HG03520 (cell line): ENCODE results near the gene CELF4.

ENCODE experiments used
- ATAC-seq: cut with Tn5 transposase; IDR thresholded peaks from one replicate; pipeline ENCODE4 v1.9.1; 2021; ENCODE audit warnings: mild to moderate bottlenecking, moderate library complexity; ENCODE audit not compliant: unreplicated experiment

CELF4 gene

DNA sequence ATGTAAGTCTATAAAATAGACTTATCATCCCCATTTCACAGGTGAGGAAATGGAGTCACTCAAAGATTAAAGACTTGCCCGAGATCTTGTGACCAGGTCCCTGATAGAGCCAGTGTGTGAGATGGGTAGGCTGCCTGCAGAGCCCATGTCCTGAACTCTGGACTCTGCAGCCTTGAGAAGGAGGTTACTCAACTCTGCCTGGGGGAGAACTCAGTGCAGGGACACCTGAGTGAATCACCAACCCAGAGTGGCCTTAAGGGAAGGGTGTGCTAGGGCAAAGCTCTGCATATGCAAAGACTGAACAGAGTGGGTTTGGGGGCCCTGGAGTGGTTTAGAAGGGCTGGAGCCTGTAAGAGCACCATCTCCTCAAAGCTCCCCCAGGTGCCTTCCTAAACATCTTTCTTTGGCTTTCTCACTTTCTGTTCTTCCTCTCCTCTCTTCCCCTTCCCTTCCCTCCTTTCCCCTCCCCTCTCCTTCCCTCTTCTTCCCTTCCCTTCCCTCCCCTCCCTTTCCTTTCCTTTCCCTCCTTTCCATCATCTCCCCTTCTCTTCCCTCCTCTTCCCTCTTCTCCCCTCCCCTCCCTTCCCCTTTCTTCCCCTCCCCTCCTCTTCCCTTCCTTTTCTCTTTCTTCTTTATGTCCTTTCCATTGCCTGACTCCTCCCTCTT is 67.6 kb downstream of the CELF4 start:
- ATAC-seq, result no peak

DNA sequence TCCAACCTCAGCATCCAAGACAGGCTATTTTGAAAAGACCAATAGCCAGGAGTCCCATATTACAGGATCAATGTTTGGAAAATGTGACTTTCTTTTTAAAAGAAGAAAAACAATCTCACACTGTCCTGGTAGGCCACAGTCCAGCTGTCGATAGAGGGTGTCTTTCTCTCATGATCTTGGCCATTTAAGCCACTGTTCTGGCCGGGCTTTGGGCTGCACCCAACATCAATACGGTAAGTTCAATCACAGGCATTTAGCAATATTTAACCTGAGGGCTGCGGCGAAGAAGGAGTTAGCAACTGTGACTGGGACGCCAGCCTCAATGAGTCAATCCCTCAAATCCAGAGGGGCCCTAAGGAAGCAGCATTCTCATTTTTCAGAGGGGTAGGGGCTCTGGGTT is 69.0 kb downstream of the CELF4 start:
- no peak for ATAC-seq

DNA sequence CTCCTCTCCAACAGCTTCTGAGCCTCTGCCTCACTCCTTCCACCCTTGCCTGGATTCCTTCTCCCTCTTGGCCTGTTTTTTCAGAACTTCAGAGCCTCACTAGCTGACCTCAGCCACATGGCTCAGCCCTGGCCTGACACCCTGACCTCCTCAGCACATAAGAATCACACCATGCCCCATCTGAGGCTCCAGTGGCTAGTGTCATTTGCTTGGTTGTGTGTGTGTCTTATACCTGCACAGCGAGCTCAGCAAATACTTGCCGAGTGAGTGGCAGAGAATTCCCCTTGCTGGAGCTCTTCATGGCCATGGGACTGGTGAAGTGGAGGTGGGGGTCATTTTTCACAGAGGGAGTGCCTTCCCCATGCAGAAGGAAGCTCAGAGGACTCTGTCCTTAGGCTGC is 70.2 kb downstream of the CELF4 start:
- ATAC-seq, result no peak

DNA sequence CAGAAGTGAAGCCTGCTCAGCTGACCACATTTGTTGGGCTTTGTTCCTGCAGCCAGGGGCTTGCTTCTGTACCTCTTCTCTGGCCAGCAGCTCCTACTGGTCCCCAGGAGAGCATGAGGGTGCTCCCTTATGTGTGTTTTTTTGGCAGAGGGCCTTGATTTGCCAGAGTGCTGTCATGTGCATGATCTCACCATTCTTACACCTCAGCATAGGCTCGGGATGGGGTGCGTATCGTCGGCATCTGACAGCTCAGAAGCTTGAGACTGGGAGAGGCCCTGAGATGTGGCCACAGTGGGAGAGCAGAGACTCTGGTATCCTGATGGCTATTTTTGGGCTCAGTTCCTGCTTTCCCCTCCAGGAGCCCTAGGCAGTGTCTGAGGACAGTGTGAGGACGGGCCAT is 71.2 kb downstream of the CELF4 start:
- no peak for ATAC-seq

DNA sequence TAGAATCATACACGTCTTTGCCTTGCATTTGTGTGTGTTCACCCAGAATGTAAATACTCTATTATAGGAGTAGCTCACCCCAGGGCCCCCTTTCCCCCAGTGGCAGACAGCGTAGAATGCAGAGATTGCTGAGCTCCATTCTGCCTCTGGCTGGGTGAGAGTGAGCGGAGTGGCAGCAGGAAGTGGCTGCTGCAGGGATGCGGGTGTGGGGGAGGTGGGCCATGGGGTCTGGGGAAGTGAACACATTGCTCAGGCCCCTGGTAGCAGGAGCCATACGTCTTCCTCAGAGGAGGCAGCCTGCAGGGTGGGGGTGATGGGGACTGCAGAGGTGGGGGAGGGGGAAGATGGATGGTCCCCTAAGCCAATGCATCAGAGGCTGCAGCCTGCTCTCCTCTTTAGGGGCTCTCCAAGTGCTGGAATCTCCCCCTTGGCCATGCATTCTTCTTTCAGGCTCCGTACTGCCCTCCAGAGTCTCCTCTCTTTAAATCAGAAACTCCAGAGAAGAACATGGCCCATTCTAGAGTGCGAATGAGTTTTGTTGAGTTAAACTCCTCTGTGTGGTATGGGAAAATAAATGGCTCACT is 72.2 kb downstream of the CELF4 start:
- ATAC-seq, result no peak

DNA sequence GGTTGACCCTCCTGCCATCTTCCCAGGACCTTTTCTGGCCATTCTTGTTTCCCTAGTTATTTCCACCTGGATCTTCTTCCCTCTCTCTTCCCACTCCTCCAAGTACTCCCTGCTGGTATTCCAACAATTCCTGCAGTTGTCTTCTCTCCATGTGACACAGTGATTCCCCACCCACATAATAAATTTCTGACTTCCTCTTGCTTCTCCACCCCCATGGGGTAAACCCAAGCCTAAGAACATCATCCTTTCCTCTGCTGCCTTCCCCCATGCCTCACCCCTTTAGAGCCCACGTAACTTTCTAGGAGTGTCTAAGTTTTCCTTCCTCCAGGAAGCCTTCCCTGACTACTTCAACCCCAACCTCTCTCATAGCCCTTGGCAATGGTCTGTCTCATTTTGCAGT is 72.6 kb downstream of the CELF4 start:
- ATAC-seq, result no peak

DNA sequence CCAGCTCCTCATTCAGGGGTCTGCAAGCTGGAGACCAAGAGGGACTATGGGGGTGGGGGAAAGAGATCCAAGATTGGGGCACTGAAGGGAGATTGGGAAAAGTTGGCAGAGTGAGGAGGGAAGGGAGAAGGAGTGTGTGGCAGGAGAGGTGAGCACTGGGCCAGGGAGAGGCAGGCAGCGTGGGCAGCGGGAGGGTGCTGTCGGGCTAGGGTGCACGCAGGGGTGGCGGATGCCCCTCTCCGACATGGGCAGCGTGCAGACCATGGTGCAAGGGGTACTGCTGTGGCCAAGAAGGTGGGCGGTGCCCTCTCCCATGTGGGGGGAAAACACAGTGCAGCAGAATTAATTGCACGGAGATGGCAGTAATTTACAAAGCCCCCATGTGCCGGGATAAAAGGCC is 74.1 kb downstream of the CELF4 start:
- ATAC-seq, result no peak

DNA sequence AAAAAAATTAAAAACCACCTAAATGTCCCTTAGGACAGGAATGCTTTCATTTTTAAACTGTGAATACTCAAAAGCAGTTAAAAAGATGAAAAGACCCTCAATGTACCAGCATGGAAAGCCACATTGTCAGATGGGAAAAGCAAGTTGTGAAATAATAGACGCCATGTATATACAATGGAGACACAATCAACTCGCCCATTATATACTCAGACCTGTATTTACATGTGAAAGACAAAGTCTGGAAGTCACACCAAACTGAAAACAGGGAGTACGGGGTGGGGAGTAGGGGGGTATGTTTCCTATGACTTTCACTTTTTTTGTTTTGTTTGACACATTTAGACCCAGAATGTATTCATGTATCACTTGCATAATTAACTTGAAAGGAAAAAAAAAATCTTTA is 75.6 kb downstream of the CELF4 start:
- no peak for ATAC-seq

DNA sequence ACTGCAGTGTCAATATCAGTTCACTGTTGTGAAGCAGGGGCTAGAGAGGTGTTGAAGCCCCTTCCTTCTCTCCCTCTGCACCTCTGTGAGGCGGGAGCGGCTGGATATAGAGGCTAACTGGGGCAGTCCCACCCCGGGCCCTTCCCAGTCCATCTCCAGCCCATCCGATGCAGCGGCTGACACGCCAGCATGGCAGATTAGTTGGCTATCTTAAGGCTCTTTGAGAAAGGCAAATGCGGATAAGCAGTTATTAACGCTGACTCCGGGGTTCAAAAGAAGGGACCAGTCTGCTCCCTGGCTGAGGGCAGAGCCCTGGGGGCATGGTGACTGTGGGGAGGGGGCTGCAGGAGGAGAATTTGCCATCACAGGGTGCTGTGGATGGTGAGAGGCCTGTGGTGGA is 76.6 kb downstream of the CELF4 start:
- no peak for ATAC-seq

DNA sequence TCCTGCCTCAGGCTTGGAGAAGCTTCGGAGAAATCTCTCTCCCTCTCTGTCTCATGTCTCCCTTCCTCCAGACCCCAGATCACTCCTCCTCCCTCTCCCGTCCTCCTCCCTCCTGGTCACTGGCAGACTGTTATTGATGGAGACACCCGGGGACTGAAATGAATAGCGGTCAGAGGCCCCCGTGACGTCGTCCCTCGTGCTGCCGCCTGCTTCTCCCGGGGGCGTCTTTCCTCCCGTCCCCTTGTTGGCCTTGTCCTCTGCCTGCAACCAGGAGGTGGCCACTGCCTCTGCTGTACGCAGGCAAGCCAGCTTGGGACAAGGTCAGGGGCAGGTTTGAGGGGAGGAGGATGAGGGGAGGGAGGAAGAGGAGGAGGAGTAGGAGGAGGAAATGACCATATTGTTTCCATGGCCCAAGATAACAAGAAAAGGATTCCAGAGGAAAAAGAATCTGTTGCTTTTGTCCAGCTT is 78.2 kb downstream of the CELF4 start:
- ATAC-seq, result no peak

DNA sequence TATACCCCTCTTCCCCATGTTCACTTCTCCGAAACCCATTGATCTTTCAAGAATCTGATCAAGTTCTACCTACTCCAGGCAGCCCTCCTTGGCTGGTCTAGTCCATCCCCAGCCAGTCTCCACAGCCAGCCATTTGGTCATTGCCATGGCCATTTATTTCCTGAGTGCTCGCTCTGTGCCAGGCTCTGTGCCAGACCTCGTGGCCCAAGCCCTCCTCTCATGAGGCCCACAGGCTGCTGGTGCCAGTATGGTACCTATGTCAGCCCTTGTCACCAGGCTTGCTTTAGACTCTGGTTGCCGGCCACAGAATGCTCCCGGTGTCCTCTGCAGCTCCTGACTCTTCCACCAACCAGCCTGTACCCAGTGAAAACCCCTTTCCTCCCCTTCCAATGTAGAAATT is 78.8 kb downstream of the CELF4 start:
- ATAC-seq, result no peak

DNA sequence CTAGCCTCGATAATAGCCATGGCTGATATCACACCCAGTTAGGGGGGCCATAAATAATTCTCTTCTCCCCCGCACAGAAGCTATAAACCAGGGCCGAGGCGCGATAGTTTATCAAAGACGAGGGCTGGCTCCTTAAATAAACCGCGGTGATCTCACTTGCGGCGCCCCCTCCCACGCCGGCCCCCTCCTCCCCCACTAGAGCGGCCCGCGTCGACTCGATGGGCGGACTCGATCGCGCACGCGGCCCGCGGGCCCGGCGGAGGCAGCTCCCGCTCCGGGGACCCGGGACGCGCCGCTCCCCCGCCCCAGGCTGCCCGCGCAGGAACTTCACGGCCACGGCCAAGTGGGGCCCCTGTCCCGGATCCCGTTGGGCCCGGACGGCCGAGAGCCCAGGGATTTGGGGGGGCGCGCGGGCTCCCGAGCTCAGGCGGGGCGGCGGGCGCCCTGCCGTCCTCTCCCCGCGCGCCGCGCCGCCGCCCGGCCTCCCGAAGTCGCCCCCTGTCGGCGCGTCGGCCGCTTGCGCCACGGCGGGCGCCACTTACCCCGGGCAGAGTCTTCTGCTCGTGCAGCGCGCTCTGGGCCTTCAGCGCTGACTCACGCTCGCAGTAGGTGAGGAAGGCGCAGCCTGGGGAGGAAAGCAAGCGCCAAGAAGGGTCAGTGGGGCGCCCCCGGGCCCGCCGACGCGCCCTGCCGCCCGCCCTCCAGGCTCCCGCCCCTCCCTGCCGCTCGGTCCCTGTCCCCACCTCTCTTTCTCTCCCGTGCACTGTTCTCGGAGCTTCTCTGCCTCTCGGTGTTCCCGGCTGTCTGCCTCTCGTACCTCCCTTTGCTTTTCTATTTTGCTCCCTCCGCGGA is 80.4 kb downstream of the CELF4 start:
- ATAC-seq, result no peak

DNA sequence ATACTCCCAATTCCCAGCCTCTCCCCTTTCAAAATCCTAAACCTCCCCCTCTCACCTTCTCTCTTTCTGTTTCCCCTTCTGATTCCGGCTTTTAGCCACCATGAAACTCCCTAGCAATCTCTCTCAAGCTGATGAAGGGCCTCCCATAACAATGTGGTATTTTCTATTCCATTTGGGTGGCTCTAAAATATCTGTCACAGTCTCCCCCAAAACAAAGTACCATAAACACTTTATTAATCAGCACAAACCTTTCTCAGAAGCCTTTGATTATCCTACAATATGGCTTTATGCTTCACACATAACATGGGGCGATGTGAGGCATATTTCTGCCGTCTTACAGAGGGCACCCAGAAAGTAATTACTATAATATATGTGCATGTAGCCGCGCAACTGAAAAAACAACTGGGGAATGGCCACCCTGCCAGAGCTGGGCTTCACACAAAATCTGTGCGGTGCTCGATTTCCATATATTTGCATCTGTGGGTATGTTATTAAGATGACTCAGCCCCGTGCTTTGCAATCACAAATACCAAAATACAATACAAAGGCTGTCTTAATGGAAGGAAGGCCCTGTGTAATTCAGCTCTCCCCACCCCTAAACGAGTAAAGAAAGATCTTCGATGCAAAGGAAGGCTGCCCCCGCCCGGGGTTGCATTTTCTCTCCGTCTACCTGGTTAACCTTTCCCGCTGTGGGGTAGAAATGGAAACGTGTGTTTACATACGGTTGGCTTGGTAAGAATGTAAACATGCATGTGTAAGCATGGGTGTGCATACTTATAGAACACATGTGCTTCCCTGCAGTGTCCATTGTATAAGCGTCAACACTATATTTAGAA is 81.4 kb downstream of the CELF4 start:
- ATAC-seq, result no peak

DNA sequence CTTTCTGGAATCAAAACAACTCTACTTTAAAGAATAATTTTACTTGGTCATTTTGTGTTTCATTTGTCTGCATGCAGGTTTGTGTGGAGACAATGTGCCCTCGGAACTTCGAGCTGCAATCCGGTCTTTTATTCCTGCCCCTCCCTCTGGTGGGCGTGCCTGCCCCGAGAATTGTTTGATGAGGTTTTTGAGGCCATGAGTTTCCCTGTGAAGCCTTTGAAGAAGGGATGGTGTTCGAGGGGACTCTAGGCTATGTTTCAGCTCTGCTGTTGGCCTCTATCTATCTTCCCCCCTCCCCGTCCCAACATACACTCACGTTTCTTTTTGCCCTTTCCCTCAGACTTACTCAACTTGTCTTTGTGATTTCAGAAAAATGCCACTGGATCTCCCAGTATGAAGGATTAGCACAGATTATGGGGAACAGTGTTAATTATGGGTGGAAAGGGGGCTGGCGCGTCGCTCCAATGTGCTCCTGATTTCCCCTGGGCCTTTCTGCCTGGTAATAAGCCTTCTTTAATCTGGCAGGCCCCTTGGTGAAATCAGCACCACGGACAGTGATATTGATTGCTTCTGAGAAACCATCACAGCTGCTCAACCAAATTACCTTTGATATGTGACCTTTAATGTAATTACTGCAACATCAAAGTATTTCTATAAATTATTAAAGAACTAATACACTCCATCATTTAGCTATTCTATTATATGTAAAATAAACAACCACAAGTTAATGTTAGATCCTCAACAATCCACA is 82.2 kb downstream of the CELF4 start:
- ATAC-seq, result no peak

DNA sequence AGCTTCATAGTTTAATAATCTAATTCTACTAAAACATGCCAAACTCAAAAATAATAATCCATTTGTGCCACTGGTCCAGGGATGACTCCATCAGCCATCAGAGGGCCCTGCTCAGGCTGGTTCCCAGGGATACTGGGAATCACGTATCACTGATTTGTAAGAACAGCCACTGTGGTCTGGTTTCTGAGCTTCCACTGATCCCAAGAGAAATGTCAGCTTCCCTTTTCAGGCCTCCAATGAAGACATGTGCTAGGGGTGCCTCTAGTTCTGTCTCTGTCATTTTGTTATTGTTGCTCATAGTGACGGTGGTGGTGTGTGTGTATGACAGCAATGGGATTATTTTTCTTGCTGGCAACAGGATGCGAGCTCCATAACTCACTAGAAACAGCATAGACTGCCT is 83.2 kb downstream of the CELF4 start:
- no peak for ATAC-seq

DNA sequence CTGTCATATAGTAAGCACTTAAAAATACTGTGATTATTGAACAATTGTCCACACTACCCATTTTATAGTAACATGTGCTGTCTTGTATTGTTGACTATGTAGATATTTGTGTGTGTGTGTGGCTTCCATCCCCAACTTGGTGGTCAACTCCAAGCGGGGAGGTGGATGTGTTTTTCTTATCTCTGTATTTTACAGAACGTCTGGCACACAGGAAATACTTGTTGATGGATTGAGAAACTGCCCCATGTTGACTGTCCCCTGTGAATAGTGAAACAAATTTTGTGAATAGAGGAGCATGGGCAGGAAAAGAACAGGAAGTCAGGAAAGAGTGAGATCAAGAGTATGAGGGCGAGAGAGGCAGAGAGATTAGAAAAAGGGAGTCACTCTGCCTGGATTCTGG is 83.6 kb downstream of the CELF4 start:
- ATAC-seq, result no peak

DNA sequence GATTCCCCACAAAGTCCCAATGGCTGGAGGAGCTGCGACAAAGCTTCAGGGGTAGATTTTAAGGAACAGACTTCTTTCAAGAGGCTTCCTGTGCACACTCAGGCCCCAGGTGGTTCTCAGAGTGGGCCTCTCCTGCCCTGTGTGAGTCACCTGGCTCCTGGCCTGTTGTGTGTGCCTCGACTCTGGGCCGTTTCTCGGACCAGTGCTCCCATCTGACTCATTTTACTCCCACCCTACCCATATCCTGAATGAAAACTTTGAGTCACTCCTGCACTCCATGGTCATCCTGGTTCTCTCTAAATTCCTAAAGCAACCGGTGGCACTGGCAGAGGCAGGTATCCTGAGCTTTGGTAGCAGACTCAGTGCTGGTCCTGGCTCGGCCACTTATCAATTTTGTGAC is 84.1 kb downstream of the CELF4 start:
- no peak for ATAC-seq

DNA sequence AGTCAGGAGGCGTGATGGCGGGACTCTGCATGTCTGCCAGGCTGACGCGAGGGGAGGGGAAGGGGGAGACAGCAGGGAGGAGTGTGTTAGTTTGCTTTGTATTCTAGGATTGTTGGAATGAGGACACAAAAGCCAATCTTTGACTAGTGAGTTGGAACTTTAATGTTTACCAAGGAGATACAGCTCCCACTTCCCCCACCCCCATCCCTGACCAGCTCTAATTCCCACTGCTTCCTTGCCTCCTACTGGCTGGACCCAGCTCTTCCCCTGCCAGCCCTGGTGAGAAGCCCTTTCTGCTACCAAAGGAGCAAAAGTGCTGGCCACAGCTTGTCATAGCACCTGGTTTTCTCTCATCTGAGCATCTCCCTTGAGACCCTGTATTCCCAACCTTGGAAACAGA is 84.5 kb downstream of the CELF4 start:
- ATAC-seq, result no peak

DNA sequence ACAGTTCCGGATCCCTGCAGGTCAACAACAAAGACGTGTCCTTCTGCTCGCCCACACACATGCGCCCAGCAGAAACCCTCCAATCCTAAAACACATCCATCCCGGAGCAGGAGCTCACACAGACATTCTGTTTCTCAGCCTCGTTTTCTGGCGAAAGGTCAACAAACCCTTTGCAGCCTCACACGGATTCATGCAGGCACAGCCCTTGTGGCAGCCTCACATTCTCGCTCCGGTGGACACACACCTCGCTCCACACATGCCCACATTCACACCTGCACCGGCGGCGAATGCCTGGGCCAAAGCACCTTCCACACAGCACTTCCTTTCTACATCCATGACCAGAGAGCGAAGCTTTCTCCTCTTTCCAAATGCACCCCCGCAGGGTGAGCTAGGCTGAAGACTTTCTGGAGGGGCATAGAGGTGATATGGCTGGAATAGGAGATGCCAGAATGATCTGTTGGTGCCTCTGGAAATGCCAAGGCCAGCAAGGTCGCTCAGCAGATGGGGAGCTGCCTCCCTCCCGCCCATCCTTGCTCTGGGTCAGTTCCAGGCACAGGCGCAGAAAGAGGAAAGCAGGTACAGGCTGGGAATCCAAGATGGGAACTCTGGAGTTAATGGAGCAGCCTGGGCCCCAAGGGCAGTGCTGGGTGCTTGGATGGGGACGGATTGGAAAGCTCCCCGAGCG is 88.8 kb downstream of the CELF4 start:
- no peak for ATAC-seq

DNA sequence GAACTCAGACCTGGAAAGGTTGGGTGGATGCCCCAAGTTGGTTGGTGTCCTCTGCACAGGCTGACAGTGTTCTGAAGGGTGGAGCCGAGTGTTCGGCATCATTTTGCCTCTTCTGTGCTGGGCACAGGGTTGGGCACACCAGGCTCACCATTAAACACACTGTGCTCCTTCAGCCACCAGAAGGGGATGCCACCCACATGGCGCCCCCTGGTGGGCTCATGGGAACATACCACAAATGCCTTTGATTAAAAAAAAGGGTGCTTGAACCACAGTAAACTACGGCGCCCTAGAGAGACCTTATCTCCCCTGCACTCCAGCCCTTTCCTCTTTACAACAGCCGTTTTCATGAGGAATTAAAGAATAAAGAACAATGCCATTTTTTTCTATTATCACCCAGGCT is 89.4 kb downstream of the CELF4 start:
- ATAC-seq, result no peak
